ENCODE measurements around the gene MYH11.

MYH11 gene

GRCh38 chr16:15886078-15886477, 29.2 kb upstream of the MYH11 start:
- H3K9ac ChIP-seq (ENCODE audit: insufficient read length, low read depth) = no peak overlapping the region

DNA sequence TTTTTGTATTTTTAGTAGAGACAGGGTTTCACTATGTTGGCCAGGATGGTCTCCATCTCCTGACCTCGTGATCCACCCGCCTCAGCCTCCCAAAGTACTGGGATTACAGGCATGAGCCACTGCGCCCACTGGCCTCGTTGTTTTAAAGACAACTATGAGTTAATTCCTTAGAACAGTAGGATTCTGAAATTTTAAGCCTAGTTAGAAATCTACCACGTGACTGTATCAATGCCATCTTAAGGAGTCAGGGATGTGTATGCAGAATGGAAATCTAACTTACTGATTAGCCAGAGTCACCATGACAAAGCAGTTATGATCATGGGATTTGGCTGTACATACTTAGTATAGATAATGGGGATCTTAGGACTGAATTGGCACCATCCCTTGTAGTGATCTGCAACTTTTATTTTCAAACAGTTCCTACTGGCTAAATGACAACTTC, 28.8 kb upstream of the MYH11 start:
- TF ChIP-seq ZNF274 (IDR thresholded peaks at IDR 0.05; ENCODE audit: low read depth, low read length) = no peak
- TF ChIP-seq YY1 (IDR thresholded peaks at IDR 0.05; ENCODE audit: insufficient read depth, insufficient read length) = no peak
- no peak for TF ChIP-seq SUZ12 (IDR thresholded peaks at IDR 0.05; ENCODE audit: extremely low read depth, insufficient read depth, insufficient read length)
- Histone ChIP-seq H3K4me3 (ENCODE audit: insufficient read length, low read depth) (no peak overlapping the region), H3K4me1 (ENCODE audit: insufficient read depth, insufficient read length) (peaks cover 1% of the 10 kb centered on the region), H3K9ac (ENCODE audit: insufficient read length, low read depth) (no peak overlapping the region), H3K36me3 (ENCODE audit: insufficient read depth, insufficient read length, low read length) (peaks cover 51% of the 10 kb centered on the region), H3K27me3 (ENCODE audit: insufficient read depth, insufficient read length) (no peaks in the 10 kb centered on the region), H3K9me3 (ENCODE audit: insufficient read depth, low read length) (no peaks in the 10 kb centered on the region)
- no peak for DNase-seq (ENCODE audit: low read depth, low spot score)

More at GRCh38 chr16:15886078-15886477, 29.2 kb upstream of the MYH11 start:
- Histone ChIP-seq H3K4me1 (ENCODE audit: insufficient read depth, insufficient read length) (no peaks in the 10 kb centered on the region), H3K36me3 (ENCODE audit: insufficient read depth, insufficient read length, low read length) (peaks cover 46% of the 10 kb centered on the region), H3K4me3 (ENCODE audit: insufficient read length, low read depth) (no peak overlapping the region), H3K9me3 (ENCODE audit: insufficient read depth, low read length) (no peaks in the 10 kb centered on the region), H3K27me3 (ENCODE audit: insufficient read depth, insufficient read length) (no peaks in the 10 kb centered on the region)
- DNase-seq (ENCODE audit: low read depth, low spot score) = no peak
- TF ChIP-seq SUZ12 (IDR thresholded peaks at IDR 0.05; ENCODE audit: extremely low read depth, insufficient read depth, insufficient read length) (no peak), ZNF274 (IDR thresholded peaks at IDR 0.05; ENCODE audit: low read depth, low read length) (no peak), YY1 (IDR thresholded peaks at IDR 0.05; ENCODE audit: insufficient read depth, insufficient read length) (no peak)

GRCh38 chr16:15882563-15882962, 25.7 kb upstream of the MYH11 start:
- Histone ChIP-seq H3K9ac (ENCODE audit: insufficient read length, low read depth) (no peak overlapping the region), H3K9me3 (ENCODE audit: insufficient read depth, low read length) (no peaks in the 10 kb centered on the region), H3K4me3 (ENCODE audit: insufficient read length, low read depth) (no peak overlapping the region), H3K27me3 (ENCODE audit: insufficient read depth, insufficient read length) (no peaks in the 10 kb centered on the region), H3K36me3 (ENCODE audit: insufficient read depth, insufficient read length, low read length) (peaks cover 80% of the 10 kb centered on the region), H3K4me1 (ENCODE audit: insufficient read depth, insufficient read length) (peaks cover 6% of the 10 kb centered on the region)
- DNase-seq (ENCODE audit: low read depth, low spot score) = no peak
- TF ChIP-seq SUZ12 (IDR thresholded peaks at IDR 0.05; ENCODE audit: extremely low read depth, insufficient read depth, insufficient read length) = no peak
- TF ChIP-seq YY1 (IDR thresholded peaks at IDR 0.05; ENCODE audit: insufficient read depth, insufficient read length) = no peak
- no peak for TF ChIP-seq ZNF274 (IDR thresholded peaks at IDR 0.05; ENCODE audit: low read depth, low read length)

DNA sequence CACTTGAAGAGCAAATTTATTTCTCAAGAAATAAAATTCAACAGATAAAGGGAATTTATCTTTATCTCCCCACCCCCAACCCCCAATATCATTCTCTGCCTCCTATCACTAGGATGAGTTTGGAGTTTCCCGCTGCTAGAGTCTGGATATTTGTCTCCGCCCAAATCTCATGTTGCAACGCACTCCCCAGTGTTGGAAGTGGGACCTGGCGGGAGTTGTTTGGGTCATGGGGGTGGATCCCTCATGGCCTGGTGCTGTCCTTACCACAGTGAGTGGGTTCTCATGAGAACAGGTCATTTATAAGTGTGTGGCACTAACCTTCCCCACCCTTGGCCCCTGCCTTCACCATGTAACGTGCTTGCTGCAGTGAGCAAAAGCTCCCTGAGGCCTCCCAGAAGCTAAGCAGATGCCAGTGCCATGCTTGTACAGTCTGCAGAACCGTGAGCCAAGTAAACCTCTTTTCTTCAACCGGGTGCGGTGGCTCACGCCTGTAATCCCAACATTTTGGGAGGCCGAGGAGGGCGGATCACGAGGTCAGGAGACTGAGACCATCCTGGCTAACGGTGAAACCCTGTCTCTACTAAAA, 25.1 kb upstream of the MYH11 start:
- Histone ChIP-seq H3K36me3 (ENCODE audit: insufficient read depth, insufficient read length, low read length) (peaks cover 80% of the 10 kb centered on the region), H3K9ac (ENCODE audit: insufficient read length, low read depth) (no peak overlapping the region), H3K4me1 (ENCODE audit: insufficient read depth, insufficient read length) (peaks cover 6% of the 10 kb centered on the region), H3K27me3 (ENCODE audit: insufficient read depth, insufficient read length) (no peaks in the 10 kb centered on the region), H3K4me3 (ENCODE audit: insufficient read length, low read depth) (no peak overlapping the region), H3K9me3 (ENCODE audit: insufficient read depth, low read length) (no peaks in the 10 kb centered on the region)
- TF ChIP-seq YY1 (IDR thresholded peaks at IDR 0.05; ENCODE audit: insufficient read depth, insufficient read length) (no peak), ZNF274 (IDR thresholded peaks at IDR 0.05; ENCODE audit: low read depth, low read length) (no peak), SUZ12 (IDR thresholded peaks at IDR 0.05; ENCODE audit: extremely low read depth, insufficient read depth, insufficient read length) (no peak)
- DNase-seq (ENCODE audit: low read depth, low spot score) = no peak

- no peak overlapping the region for H3K9ac ChIP-seq (ENCODE audit: insufficient read length, low read depth)
- peaks cover 6% of the 10 kb centered on the region for H3K4me1 ChIP-seq (ENCODE audit: insufficient read depth, insufficient read length)
- no peaks in the 10 kb centered on the region for H3K9me3 ChIP-seq (ENCODE audit: insufficient read depth, low read length)
- no peak overlapping the region for H3K4me3 ChIP-seq (ENCODE audit: insufficient read length, low read depth)
- DNase-seq (ENCODE audit: low read depth, low spot score) = no peak
- H3K36me3 ChIP-seq (ENCODE audit: insufficient read depth, insufficient read length, low read length) = peaks cover 76% of the 10 kb centered on the region
- no peaks in the 10 kb centered on the region for H3K27me3 ChIP-seq (ENCODE audit: insufficient read depth, insufficient read length)
- no peak for TF ChIP-seq SUZ12 (IDR thresholded peaks at IDR 0.05; ENCODE audit: extremely low read depth, insufficient read depth, insufficient read length)
- no peak for TF ChIP-seq YY1 (IDR thresholded peaks at IDR 0.05; ENCODE audit: insufficient read depth, insufficient read length)
- no peak for TF ChIP-seq ZNF274 (IDR thresholded peaks at IDR 0.05; ENCODE audit: low read depth, low read length)
These were observed 23.8 kb upstream of the MYH11 start for GRCh38 chr16:15880434-15881308.

DNA sequence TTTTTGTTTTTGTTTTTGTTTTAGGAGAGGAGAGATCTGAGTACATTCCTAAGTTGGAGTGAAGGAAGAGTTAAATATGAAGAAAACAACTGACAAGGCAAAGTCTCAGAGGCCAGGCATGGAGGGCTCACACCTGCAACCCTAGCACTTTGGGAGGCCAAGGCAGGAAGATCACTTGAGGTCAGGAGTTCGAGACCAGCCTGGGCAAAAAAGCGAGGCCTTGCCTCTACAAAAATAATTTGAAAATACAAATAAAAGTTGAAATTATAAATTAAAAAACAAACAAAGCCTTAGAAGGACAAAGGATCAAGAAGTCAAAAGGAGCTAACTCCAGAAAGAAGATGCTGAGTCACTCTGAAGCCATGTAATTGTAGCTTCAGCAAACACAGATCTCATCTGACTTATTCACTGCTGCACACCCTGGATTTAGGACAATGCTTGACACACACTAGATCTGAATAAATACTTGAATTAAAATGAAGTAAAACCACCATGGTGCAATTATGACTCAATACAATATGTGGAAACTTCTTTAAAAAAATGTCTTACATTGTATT, 22.5 kb upstream of the MYH11 start:
- Histone ChIP-seq H3K27me3 (ENCODE audit: insufficient read depth, insufficient read length) (no peaks in the 10 kb centered on the region), H3K4me3 (ENCODE audit: insufficient read length, low read depth) (no peak overlapping the region), H3K9ac (ENCODE audit: insufficient read length, low read depth) (no peak overlapping the region), H3K9me3 (ENCODE audit: insufficient read depth, low read length) (no peaks in the 10 kb centered on the region), H3K4me1 (ENCODE audit: insufficient read depth, insufficient read length) (peaks cover 6% of the 10 kb centered on the region), H3K36me3 (ENCODE audit: insufficient read depth, insufficient read length, low read length) (peaks cover 75% of the 10 kb centered on the region)
- no peak for DNase-seq (ENCODE audit: low read depth, low spot score)
- no peak for TF ChIP-seq SUZ12 (IDR thresholded peaks at IDR 0.05; ENCODE audit: extremely low read depth, insufficient read depth, insufficient read length)
- no peak for TF ChIP-seq YY1 (IDR thresholded peaks at IDR 0.05; ENCODE audit: insufficient read depth, insufficient read length)
- TF ChIP-seq ZNF274 (IDR thresholded peaks at IDR 0.05; ENCODE audit: low read depth, low read length) = no peak

DNA sequence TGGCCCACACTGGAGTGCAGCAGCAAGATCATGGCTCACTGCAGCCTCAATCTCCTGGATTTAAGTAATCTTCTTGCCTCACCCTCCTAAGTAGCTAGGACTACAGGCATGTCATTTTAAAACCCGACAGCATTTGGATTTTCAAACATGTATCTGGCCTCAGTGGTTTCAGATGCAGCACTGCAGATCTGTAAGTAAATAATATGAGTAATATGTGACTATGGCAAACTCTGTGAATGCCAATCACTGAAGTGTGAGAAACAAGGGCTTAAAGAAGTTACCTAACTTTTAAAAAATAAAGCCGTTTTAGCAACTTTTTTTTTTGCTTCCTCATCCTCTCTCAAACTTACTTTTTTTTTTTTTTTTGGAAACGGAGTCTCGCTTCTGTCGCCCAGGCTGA, 19.7 kb upstream of the MYH11 start:
- Histone ChIP-seq H3K9ac (ENCODE audit: insufficient read length, low read depth) (no peak overlapping the region), H3K9me3 (ENCODE audit: insufficient read depth, low read length) (no peaks in the 10 kb centered on the region), H3K4me1 (ENCODE audit: insufficient read depth, insufficient read length) (peaks cover 6% of the 10 kb centered on the region), H3K4me3 (ENCODE audit: insufficient read length, low read depth) (no peak overlapping the region), H3K36me3 (ENCODE audit: insufficient read depth, insufficient read length, low read length) (peaks cover 77% of the 10 kb centered on the region), H3K27me3 (ENCODE audit: insufficient read depth, insufficient read length) (no peaks in the 10 kb centered on the region)
- no peak for TF ChIP-seq SUZ12 (IDR thresholded peaks at IDR 0.05; ENCODE audit: extremely low read depth, insufficient read depth, insufficient read length)
- no peak for TF ChIP-seq YY1 (IDR thresholded peaks at IDR 0.05; ENCODE audit: insufficient read depth, insufficient read length)
- TF ChIP-seq ZNF274 (IDR thresholded peaks at IDR 0.05; ENCODE audit: low read depth, low read length) = no peak
- no peak for DNase-seq (ENCODE audit: low read depth, low spot score)
